H7 (cell line): ENCODE data around the gene FIBIN. TPM values are rescaled to one million over a fixed set of nuclear protein-coding genes. Genes with fewer than 3 reads are reported as not detected.
A peak's percentile ranks its signal among the peaks of the same experiment; 100 is the strongest.

ENCODE experiments used
- DNase-seq: peaks from one replicate; pipeline ENCODE4 v3.0.0; 2012
- H3K27me3 ChIP-seq: 2 replicates; pipeline ENCODE4 v1.6.0; 2011; ENCODE audit warnings: mild to moderate bottlenecking, low read length; ENCODE audit not compliant: control insufficient read depth, insufficient read depth
- H3K36me3 ChIP-seq: replicated peaks from 2 replicates; pipeline ENCODE4 v1.5.1; 2011; ENCODE audit warnings: low read length; ENCODE audit not compliant: control insufficient read depth, insufficient read depth
- H3K4me3 ChIP-seq: 2 replicates; pipeline ENCODE4 v1.5.1; 2011; ENCODE audit warnings: low read depth, mild to moderate bottlenecking, control low read depth, low read length, moderate library complexity; ENCODE audit not compliant: insufficient read depth
- total RNA-seq: library from RNA; depleted of rRNA; stranded (reverse); fragments of >200 nt; shearing (Covaris generic); gene quantifications from 2 replicates; pipeline ENCODE4 v1.2.3, GENCODE V29; 2014; rRNA removed

Gene FIBIN
- 0.07 TPM in 2 replicates for total RNA-seq

DNA sequence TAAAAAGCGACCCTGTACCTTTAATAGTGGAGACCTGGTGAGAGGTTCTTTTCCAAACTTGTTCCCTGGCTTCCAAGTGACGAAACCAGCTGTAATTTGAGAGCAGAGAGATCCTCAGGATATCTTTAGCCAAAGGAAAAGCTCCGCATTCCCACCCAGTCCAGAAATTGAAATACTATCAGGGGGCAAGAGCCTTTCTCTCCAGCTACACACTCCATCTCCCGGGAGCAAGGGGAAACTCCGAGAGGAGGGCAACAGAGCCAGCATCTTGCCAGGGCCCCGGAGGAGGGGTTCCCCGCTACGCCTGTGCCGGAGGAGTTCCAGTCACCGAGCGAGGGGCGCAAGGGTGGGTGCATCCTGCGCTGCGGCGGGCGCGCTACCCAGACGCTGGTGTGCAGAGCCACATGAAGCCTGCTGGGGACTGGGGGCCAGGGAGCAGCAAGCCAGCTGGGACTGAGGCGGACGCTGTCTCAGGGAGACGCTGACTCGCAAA is at the start of gene FIBIN:
Gene FIBIN, plus strand, starts transcription at position 148 of the 493 bp plus-strand sequence. CDS start 415 bp downstream, outside the sequence.
- Histone ChIP-seq H3K27me3 (peaks cover 6% of the 10 kb centered on the region), H3K36me3 (no peaks in the 10 kb centered on the region), H3K4me3 (peak within 1 kb of the TSS; percentile 41)
- peak; percentile 63 for DNase-seq

DNA sequence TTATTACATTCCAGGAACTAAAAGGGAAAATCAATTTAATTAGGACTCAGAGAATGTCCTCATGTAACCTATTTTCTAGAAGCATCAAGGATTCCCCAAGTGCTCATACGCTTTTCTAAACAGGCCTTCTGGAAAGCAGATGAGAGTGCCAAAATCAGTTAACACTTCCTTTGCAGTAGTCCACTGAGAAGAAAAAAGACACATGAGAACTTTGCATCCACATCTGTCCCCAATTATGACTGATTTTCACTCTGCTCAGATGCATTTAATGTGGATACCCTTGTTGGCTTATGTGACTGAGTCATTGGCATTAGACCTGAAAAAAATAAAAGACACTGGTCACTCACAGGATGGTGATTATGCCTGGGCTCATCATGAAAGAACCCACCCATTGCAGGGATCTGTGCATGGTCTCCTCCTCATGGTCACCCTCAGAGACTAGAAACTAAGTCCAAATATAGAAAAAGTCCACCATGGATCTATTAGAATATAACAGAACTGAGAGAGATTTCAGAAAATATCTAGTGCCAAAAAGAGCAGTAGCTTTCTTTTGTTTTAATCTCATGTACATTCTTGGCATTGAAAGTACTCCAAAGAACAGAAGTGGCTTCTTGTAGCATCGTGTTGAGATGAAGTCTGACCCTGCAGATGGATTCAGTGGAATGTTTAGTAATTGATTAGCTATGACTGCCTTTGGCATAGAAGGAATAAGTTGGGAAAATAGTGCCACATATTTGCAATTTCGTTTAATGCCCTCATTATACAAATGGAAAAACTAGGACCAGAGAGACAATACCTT is 48.8 kb upstream of the FIBIN start:
- no peak overlapping the region for H3K4me3 ChIP-seq
- no peaks in the 10 kb centered on the region for H3K36me3 ChIP-seq
- H3K27me3 ChIP-seq, result no peaks in the 10 kb centered on the region
- DNase-seq, result no peak

DNA sequence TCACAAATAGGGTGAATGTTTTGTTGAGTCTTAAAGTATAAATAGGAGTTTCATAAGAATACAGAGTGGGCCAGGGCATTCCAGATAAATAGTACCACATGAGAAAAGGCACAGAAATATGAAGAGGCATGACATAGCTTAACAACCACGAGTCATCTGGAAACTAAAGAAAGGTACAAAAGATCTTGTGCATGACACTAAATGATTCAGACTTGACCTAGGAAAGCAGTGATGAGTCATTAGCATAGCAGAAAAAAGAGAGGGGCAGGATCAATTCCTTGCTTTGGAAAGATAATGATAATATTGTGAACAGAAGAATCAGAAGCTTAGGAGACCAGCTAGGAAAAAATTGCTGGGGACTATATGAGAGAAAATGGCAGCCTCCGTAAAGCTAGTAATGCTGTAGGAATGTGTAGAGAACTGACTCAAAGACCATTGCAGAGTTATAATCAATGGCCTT is 47.6 kb upstream of the FIBIN start:
- Histone ChIP-seq H3K27me3 (no peaks in the 10 kb centered on the region), H3K4me3 (no peak overlapping the region)
- DNase-seq, result no peak

DNA sequence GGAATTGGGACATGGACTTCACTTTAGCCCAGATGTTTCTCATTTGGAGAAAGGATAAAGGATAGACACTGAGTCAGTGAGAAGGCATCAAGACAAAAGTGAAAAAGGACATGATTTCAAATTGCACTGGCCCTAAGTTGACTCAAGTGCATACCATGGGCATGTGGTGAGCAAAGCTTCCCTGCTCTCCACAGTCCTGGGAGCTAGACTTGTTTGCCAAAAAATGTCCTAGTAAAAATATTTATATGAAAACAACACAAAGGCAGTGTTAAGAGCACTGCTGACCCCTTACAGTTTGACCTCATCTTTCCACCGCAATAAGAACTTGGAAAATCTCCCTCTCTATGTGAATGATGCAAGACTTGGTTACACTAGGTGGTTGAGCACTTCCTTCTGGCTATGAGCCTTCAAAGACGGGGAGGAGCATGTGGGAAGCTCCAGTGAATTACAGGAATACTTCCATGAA is 46.5 kb upstream of the FIBIN start:
- no peak for DNase-seq
- H3K27me3 ChIP-seq, result no peaks in the 10 kb centered on the region
- H3K36me3 ChIP-seq, result no peaks in the 10 kb centered on the region
- no peak overlapping the region for H3K4me3 ChIP-seq

More for the DNA sequence above, 47.6 kb upstream of the FIBIN start:
- H3K36me3 ChIP-seq, result no peaks in the 10 kb centered on the region

DNA sequence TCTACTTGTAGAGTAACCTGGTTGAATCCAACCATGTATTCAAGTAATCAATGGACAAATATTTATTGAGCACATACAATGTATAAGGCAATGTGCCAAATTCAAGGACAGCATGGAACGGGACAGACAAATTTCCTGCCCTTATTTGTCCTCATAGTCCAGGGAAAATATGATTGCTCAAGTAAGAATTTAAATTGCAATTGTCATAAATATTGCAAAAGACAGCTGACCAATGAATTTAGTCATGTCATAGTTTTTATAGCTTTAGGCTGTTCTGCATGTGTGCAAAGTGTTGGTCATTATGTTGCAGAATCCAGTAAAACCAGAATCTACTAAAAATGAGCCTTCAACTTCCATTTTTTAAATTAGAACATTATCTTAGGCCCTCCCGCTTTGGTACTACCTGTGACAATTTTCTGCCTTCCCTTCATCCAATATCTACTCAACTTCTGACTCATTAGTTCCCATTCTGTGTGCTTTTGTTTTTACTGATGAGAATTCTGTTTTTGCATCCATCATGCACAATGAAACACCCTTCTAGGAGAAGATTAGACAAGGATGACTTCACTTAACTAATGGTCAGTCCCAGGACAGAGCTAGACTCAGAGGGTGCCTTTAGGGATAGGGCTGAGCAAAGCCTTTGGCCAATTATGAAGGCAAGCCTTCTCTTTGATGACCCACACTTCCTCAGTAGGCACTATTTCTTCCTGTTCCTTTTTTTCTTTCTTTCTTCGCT is 45.8 kb upstream of the FIBIN start:
- Histone ChIP-seq H3K36me3 (no peaks in the 10 kb centered on the region), H3K4me3 (no peak overlapping the region), H3K27me3 (no peaks in the 10 kb centered on the region)
- no peak for DNase-seq

DNA sequence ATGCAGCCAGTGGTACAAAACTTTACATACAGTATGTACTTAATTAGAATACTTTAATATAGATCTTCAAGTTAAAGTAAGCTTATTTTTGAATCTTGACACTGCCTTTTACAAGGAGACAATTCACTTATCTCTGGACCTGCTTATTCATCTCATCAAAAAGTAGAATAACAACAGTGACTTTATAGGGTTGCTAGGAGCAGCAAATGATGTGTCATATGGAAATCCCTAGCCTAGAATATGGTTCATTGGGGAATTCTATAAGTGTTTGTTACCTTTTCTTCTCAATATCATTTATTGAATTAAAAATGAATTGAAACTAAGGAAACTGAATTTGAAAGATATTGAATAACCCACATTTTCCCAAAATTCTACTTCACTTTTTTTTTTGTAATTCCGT is 45.0 kb upstream of the FIBIN start:
- Histone ChIP-seq H3K36me3 (no peaks in the 10 kb centered on the region), H3K27me3 (no peaks in the 10 kb centered on the region), H3K4me3 (no peak overlapping the region)
- DNase-seq, result no peak

DNA sequence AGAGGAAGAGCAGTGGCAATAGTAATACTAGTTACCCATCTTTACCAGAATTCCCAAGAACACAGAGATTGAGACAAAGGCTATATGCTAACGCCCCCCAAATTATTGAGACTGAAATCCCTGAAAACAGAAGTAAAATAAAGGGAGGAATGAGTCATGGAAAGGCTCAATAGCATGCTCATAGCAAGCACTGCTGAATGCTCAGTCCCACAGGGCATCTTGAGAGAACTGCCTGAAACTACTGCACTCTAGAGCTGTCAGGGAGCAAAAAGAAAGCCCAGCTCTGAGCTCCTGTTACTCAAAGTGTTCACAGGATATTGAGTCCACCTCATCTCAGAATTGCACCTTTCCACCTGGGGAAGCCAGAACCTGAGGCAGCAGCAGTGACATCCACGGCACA is 44.1 kb upstream of the FIBIN start:
- DNase-seq, result no peak
- no peaks in the 10 kb centered on the region for H3K27me3 ChIP-seq

DNA sequence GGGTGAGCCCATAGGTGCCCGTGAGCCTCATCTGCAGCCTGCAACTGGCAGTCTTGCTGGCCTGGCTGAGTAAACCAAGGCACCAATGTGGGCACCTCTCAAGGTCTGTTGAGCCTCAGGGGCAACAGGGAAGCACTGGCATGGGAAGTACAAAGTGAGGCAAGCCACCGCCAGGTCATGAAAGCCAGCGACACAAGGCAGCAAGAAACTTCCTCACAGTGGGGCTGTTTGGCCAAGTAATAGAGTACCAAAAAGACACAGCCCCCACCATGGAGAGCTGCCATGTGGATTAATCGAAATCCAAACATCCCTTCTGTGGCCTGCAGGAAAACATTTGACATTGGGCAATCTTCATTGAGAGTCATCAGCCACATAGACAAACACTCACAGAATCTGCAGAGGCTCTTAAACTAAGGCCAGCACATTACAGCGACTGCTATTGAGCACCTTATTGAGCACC is 43.6 kb upstream of the FIBIN start:
- DNase-seq, result no peak
- Histone ChIP-seq H3K4me3 (no peak overlapping the region), H3K36me3 (no peaks in the 10 kb centered on the region), H3K27me3 (no peaks in the 10 kb centered on the region)

More for the DNA sequence above, 44.1 kb upstream of the FIBIN start:
- Histone ChIP-seq H3K4me3 (no peak overlapping the region), H3K36me3 (no peaks in the 10 kb centered on the region)

DNA sequence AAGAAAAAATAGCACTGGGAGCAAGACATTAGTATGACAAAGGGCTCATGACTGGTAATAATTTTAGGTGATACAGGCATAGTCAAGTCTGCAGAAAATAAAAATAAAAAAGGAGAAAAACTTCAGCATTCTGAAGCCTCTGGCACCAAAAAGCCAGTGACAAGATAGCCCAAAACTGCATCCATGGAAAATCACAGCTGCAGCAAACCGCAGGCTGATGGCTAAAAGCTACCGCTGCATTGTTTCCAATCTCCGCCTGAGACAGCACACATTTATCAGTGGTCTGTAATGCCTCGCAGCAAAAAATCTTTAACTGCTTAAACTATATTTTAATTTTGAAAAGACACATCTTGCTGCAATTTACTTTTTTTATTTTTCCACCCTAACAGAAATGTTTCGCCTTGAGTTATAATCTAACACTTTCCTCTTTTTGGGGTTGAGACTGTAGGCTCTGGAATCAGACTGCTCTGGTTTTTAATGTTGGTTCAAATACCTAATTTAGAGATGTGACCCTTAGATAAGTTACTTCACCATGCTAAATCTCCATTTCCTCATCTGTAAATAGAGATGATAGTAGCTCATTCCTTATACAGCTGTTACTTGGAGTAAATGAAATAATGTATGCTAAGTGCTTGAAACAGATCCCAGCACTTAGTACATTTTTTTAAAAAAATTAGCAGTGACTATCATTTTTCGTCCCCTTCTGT is 42.0 kb upstream of the FIBIN start:
- Histone ChIP-seq H3K4me3 (no peak overlapping the region), H3K27me3 (no peaks in the 10 kb centered on the region), H3K36me3 (no peaks in the 10 kb centered on the region)
- no peak for DNase-seq

DNA sequence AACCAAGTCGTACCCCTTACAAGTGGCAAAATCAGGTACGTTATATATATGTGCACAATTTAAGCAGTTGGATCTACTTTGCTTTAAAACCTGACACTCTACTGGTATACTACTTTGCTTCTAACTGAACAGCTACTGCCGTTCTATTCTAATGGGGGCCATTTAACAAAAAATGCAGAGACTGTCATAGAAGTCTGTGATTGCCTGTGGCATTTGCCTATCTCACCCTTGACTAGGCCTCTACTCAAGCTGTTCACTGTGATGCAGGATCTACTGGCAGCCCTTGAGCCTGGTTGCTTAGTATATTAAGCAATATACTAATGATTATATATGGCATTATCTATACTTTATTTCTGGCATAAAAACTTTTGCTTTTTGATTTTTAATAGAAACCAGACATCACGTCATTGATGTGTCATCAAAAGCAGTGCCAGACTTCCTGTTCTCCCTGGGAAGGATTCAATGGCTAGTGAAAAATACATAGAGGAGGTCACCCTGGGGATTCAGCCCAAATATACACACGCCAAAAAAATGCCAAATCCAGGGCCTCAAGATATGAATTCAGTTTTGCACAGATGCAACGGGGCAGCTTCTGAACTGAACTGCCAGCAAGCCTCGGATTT is 40.0 kb upstream of the FIBIN start:
- Histone ChIP-seq H3K27me3 (no peaks in the 10 kb centered on the region), H3K4me3 (no peak overlapping the region), H3K36me3 (no peaks in the 10 kb centered on the region)
- no peak for DNase-seq

DNA sequence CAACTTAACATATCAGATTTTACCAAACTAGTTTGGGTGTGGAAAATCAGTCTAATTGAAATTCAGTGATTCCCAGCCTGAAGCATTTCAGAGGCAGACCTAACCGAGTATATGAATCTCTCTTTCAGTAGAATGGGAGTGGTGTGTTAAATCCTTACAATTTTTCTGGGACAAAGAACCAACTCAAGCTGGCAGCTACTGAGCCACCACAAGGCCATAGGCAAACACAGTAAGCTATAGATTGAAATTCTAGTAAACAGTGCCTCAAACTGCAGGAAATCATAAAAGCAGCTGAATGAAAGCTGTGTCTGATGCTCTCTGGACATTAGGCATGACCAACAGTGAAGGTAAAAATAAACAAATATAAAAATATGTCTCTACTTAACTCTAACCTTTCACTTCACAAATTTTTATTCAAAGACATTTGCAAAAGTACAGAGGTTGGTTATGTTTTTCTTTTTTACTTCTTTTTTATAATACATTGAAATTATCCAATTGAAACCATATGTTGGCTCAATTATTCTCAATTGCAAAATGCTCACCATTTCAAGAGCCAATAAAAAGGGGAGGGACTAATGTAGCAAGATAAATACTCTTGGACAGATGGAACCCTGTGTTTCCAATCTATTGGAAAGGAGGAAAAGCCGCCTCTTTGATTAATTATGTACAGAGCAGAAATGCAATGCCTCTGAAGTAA is 35.8 kb upstream of the FIBIN start:
- H3K4me3 ChIP-seq, result no peak overlapping the region
- H3K36me3 ChIP-seq, result no peaks in the 10 kb centered on the region
- no peaks in the 10 kb centered on the region for H3K27me3 ChIP-seq
- no peak for DNase-seq

DNA sequence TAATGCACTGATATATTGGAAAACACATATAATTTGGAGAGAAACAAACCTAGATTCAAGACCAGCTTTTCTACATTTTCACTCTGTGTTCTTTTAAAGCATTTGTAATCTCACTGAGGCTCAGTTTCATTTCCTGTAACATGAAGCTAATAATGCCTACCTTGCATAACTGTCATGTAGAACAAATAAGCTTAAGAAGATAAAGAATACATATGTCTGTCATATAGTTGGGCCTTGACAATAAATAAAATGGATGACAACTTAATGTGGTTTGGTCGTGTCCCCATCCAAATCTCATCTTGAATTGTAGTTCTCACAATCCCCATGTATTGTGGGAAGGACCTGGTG is 35.2 kb upstream of the FIBIN start:
- no peak for DNase-seq
- no peaks in the 10 kb centered on the region for H3K27me3 ChIP-seq
- H3K36me3 ChIP-seq, result no peaks in the 10 kb centered on the region
- no peak overlapping the region for H3K4me3 ChIP-seq

DNA sequence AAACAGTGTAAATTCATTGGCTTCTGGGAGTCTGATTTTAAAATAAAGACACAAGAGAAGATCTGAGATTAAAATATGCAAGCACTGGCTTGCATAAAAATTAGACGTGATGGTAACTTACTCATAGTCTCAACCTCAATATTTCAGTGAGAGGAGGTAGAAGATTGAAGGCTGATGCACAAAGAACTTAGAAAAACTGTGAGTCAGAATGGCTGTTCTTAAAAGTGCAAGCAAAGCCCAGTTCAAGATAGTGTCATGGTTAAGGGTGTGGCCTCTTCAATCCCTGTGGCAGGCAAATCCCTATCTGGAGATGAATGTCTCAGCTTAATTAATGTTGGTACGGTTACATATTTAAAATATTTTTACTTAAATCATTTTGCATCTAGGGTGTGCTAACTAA is 33.6 kb upstream of the FIBIN start:
- H3K27me3 ChIP-seq, result no peaks in the 10 kb centered on the region
- no peaks in the 10 kb centered on the region for H3K36me3 ChIP-seq
- DNase-seq, result no peak
- no peak overlapping the region for H3K4me3 ChIP-seq

DNA sequence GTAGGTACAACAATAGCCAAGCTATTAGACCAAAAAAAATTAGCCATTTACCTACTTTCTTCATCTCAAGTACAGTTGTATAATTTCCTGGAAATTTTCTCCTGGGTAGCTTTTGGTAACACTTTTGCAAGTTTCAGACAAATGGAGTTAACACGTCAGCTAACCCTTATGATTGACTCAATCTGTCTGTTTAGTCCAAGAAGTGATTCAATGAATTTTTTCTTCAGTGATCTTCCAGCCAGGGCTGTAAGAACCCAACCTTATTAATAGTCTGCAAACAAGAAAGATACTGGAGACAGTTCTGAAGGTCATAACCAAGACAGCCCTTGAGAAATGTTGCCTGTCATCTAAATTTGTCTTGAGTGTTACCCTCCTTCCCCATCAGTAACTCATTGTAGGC is 30.1 kb upstream of the FIBIN start:
- H3K27me3 ChIP-seq, result no peaks in the 10 kb centered on the region
- DNase-seq, result no peak
- no peak overlapping the region for H3K4me3 ChIP-seq
- H3K36me3 ChIP-seq, result no peaks in the 10 kb centered on the region
